Neuronal stem cell (in vitro differentiated cells): ENCODE measurements around the gene DSCAM.

Source experiments
- DNase-seq: peaks from one replicate; pipeline ENCODE4 v3.0.0-alpha.2; 2013; ENCODE audit warnings: low spot score
- H2AFZ ChIP-seq: one replicate; pipeline ENCODE4 v1.6.1; 2013; ENCODE audit warnings: mild to moderate bottlenecking, low read length, inconsistent platforms
- H2AK5ac ChIP-seq: 2 replicates; pipeline ENCODE4 v1.6.1; 2013; ENCODE audit warnings: low read depth, mild to moderate bottlenecking, inconsistent platforms, low read length, moderate library complexity, mixed read lengths
- H2BK120ac ChIP-seq: 2 replicates; pipeline ENCODE4 v1.6.1; 2013; ENCODE audit warnings: low read depth, mild to moderate bottlenecking, inconsistent platforms, low read length, moderate library complexity, mixed read lengths
- H2BK12ac ChIP-seq: one replicate; pipeline ENCODE4 v1.6.1; 2013; ENCODE audit warnings: low read length, inconsistent platforms
- H2BK15ac ChIP-seq: 2 replicates; pipeline ENCODE4 v1.6.1; 2013; ENCODE audit warnings: mild to moderate bottlenecking, low read length, inconsistent platforms, mixed read lengths
- H2BK5ac ChIP-seq: one replicate; pipeline ENCODE4 v1.6.1; 2013; ENCODE audit warnings: inconsistent platforms, mild to moderate bottlenecking, low read length, moderate library complexity
- H3K14ac ChIP-seq: one replicate; pipeline ENCODE4 v1.6.1; 2013; ENCODE audit warnings: low read length, inconsistent platforms
- H3K18ac ChIP-seq: 2 replicates; pipeline ENCODE4 v1.6.1; 2013; ENCODE audit warnings: low read length, inconsistent platforms
- H3K23ac ChIP-seq: 2 replicates; pipeline ENCODE4 v1.6.1; 2013; ENCODE audit warnings: low read depth, mild to moderate bottlenecking, mixed read lengths, low read length, inconsistent platforms; ENCODE audit not compliant: poor library complexity
- H3K27ac ChIP-seq: replicated peaks from 3 replicates; pipeline ENCODE4 v1.5.1; 2013; ENCODE audit warnings: low read length, inconsistent platforms
- H3K27me3 ChIP-seq, 3 experiments: 2 replicates each; pipeline ENCODE4 v1.6.1; 2013; ENCODE audit warnings: low read length in 3 of 3, mild to moderate bottlenecking in 2 of 3, inconsistent platforms in 1 of 3, low read depth in 1 of 3, mixed read lengths in 1 of 3, moderate library complexity in 1 of 3; ENCODE audit not compliant: control insufficient read depth in 3 of 3, insufficient read depth in 3 of 3
- H3K36me3 ChIP-seq, 2 donors: replicated peaks in 1 of 2; 2 replicates each; pipeline ENCODE4 v1.6.1; 2013; ENCODE audit warnings: low read length in 2 of 2; ENCODE audit not compliant: control insufficient read depth in 2 of 2, insufficient read depth in 2 of 2
- H3K4ac ChIP-seq: 2 replicates; pipeline ENCODE4 v1.6.1; 2013; ENCODE audit warnings: inconsistent platforms, mild to moderate bottlenecking, low read length, moderate library complexity
- H3K4me1 ChIP-seq, 2 donors: 1 replicate in 1 of 2; 2 replicates in 1 of 2; pipeline ENCODE4 v1.6.1; 2013; ENCODE audit warnings: low read length in 2 of 2, low read depth in 1 of 2; ENCODE audit not compliant: control insufficient read depth in 2 of 2, insufficient read depth in 1 of 2
- H3K4me2 ChIP-seq: one replicate; pipeline ENCODE4 v1.6.1; 2013; ENCODE audit warnings: mild to moderate bottlenecking, low read length, inconsistent platforms; ENCODE audit not compliant: insufficient read depth, poor library complexity, severe bottlenecking
- H3K4me3 ChIP-seq, 2 donors: 2 replicates each; pipeline ENCODE4 v1.5.1; 2013; ENCODE audit warnings: low read length in 2 of 2, mild to moderate bottlenecking in 2 of 2, inconsistent platforms in 1 of 2, moderate library complexity in 1 of 2
- H3K79me1 ChIP-seq: one replicate; pipeline ENCODE4 v1.6.1; 2013; ENCODE audit warnings: low read depth, mild to moderate bottlenecking, inconsistent platforms, low read length, moderate library complexity
- H3K9ac ChIP-seq: one replicate; pipeline ENCODE4 v1.6.1; 2013; ENCODE audit warnings: mild to moderate bottlenecking, low read depth, low read length, inconsistent platforms; ENCODE audit not compliant: poor library complexity
- H3K9me3 ChIP-seq, 2 donors: replicated peaks in 1 of 2; 2 replicates each; pipeline versions ENCODE3 to v1.6.1; 2013; ENCODE audit warnings: low read length in 2 of 2, mild to moderate bottlenecking in 2 of 2, inconsistent platforms in 1 of 2, low read depth in 1 of 2, mixed read lengths in 1 of 2, moderate library complexity in 1 of 2; ENCODE audit not compliant: control insufficient read depth in 2 of 2, insufficient read depth in 1 of 2
- H4K8ac ChIP-seq: one replicate; pipeline ENCODE4 v1.6.1; 2013; ENCODE audit warnings: low read depth, mild to moderate bottlenecking, inconsistent platforms, low read length, moderate library complexity
- H4K91ac ChIP-seq: one replicate; pipeline ENCODE4 v1.6.1; 2013; ENCODE audit warnings: low read length, low read depth, mild to moderate bottlenecking, inconsistent platforms; ENCODE audit not compliant: poor library complexity
- WGBS, 2 donors: extraction: QIAGEN DNeasy Blood & Tissue Kit; methylation state at CpG; one replicate each; pipeline ENCODE4 v1.1.7; 2013; ENCODE audit warnings: missing lambda C conversion rate in 2 of 2, mixed read lengths in 1 of 2; ENCODE audit not compliant: insufficient read length in 2 of 2, insufficient replicate concordance in 1 of 2; ENCODE audit errors: extremely low coverage in 2 of 2; 5-methylcytosine and 5-hydroxymethylcytosine counted together

DSCAM gene

DNA sequence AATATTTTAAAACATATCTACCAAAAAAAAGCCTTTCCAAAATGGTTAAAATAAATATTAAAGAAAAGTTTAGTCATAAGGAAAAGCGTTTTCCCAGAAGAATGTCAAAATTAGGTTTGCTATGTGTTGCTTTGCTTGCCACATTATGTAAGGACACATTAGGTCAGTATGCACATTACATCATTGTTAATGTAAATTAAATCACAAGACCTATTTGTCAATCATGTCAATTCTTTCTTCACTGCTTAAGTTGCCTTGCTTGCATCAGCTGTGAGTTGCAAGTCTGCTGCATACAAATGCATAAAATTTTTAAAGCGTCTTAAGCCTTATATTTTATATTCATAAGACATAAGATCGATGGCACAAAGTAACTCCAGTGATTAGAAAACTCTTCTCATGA lies 530.9 kb downstream of the DSCAM start:
- no peak for DNase-seq
- Histone ChIP-seq H3K4me1 (no peaks in the 10 kb centered on the region), H2BK15ac (no peak overlapping the region), H2AK5ac (no peak overlapping the region), H3K27me3 (no peaks in the 10 kb centered on the region), H2BK5ac (no peak overlapping the region), H2AFZ (no peak overlapping the region), H3K27ac (no peak overlapping the region), H3K79me1 (no peaks in the 10 kb centered on the region), H3K4ac (no peak overlapping the region), H3K4me2 (no peak overlapping the region), H2BK12ac (no peak overlapping the region), H4K8ac (no peak overlapping the region), H4K91ac (no peak overlapping the region), H3K14ac (no peak overlapping the region), H3K4me3 (no peak overlapping the region), H3K9me3 (peaks cover 0 to 2% of the 10 kb centered on the region in 2 donors), H3K36me3 (no peaks in the 10 kb centered on the region), H3K9ac (no peak overlapping the region), H3K23ac (no peak overlapping the region), H2BK120ac (no peak overlapping the region), H3K18ac (no peak overlapping the region)
- WGBS, 2 donors: no CpG with 5 or more reads among the region's 3 CpGs

DNA sequence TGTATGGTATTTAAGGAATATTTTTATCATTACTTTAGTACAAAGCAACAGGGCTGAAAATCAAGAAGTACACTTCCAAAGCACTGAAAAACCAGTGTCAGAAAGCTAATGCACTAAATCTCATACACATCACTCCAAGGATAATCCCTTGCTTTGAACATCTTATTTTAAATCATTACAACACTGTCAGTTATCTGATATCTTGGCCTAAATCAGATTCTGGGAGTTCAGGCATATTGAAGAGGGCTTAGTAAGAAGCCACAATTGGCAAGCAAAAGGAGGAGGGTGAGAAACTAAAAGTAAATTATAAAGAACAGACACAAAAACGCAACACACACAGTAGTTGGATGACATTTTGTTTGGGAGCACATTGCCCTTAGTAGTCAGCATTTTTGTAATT lies 531.3 kb downstream of the DSCAM start:
- H4K8ac ChIP-seq: no peak overlapping the region
- no peak overlapping the region for H3K4me2 ChIP-seq
- H3K14ac ChIP-seq: no peak overlapping the region
- peaks cover 0 to 2% of the 10 kb centered on the region in 2 donors for H3K9me3 ChIP-seq
- no peak overlapping the region for H2BK5ac ChIP-seq
- no peak overlapping the region for H2BK12ac ChIP-seq
- no CpG with 5 or more reads among the region's 1 CpG for WGBS, 2 donors
- no peak overlapping the region for H2AFZ ChIP-seq
- H3K9ac ChIP-seq: no peak overlapping the region
- H3K27me3 ChIP-seq: no peaks in the 10 kb centered on the region
- H3K4ac ChIP-seq: no peak overlapping the region
- H3K4me1 ChIP-seq: no peaks in the 10 kb centered on the region
- H2BK15ac ChIP-seq: no peak overlapping the region
- no peaks in the 10 kb centered on the region for H3K79me1 ChIP-seq
- no peaks in the 10 kb centered on the region for H3K36me3 ChIP-seq
- H3K23ac ChIP-seq: no peak overlapping the region
- H3K18ac ChIP-seq: no peak overlapping the region
- DNase-seq: no peak
- H3K4me3 ChIP-seq: no peak overlapping the region
- no peak overlapping the region for H2AK5ac ChIP-seq
- no peak overlapping the region for H4K91ac ChIP-seq
- H3K27ac ChIP-seq: no peak overlapping the region
- no peak overlapping the region for H2BK120ac ChIP-seq

DNA sequence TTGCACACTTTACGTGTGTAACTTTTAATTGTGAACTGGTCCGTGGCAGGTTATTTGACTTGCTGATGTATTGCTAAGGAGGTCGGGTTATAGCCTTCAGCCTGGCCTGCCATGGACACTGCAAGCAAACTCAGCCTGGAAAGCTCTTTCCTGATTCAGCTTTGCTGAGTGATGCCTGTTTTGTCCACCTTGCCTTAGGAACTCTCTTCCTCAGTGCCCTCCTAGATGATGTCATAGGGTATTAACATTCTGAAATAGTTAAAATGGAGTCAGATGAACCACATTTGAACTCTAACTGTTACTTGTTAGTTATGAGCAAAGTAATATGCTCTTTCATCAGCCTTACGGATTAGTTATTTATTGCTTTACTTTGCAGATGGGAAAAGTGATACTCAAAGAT lies 533.7 kb downstream of the DSCAM start:
- Histone ChIP-seq H2BK12ac (no peak overlapping the region), H3K23ac (no peak overlapping the region), H2BK5ac (no peak overlapping the region), H3K4me3 (no peak overlapping the region), H2BK120ac (no peak overlapping the region), H2BK15ac (no peak overlapping the region), H3K4me1 (no peaks in the 10 kb centered on the region), H3K4ac (no peak overlapping the region), H4K91ac (no peak overlapping the region), H3K14ac (no peak overlapping the region), H2AK5ac (no peak overlapping the region), H3K4me2 (no peak overlapping the region), H2AFZ (no peak overlapping the region), H3K9ac (no peak overlapping the region), H3K79me1 (no peaks in the 10 kb centered on the region), H3K27ac (no peak overlapping the region), H3K36me3 (no peaks in the 10 kb centered on the region), H3K18ac (no peak overlapping the region), H4K8ac (no peak overlapping the region), H3K9me3 (peaks cover 0 to 2% of the 10 kb centered on the region in 2 donors), H3K27me3 (no peaks in the 10 kb centered on the region)
- no CpG with 5 or more reads among the region's 4 CpGs for WGBS, 2 donors
- no peak for DNase-seq

DNA sequence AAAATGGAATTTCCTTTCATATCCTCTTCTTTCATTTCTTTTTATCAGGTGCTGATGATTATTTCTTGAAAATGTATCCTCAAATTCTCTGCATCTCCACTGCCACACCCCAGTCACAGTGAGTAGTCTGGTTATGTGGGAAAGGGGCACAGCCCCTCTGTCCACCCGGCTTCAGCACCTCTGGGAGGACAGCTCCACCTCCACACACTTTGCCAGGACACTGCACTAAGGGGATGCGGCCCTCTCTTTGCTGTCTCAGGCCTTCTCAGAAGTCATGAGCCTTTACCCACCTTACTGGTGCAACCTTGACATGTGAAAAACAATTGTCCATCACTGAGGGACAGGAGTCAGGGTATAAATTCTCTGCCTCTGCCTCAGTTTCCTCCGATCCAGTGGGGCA lies 546.7 kb downstream of the DSCAM start:
- Histone ChIP-seq H3K4me2 (no peak overlapping the region), H3K27ac (no peak overlapping the region), H3K36me3 (no peaks in the 10 kb centered on the region), H3K79me1 (no peaks in the 10 kb centered on the region), H3K9me3 (no peaks in the 10 kb centered on the region), H2AFZ (no peak overlapping the region), H3K9ac (no peak overlapping the region), H2AK5ac (no peak overlapping the region), H3K18ac (no peak overlapping the region), H3K23ac (no peak overlapping the region), H3K4me1 (no peaks in the 10 kb centered on the region), H2BK12ac (no peak overlapping the region), H4K8ac (no peak overlapping the region), H3K14ac (no peak overlapping the region), H2BK5ac (no peak overlapping the region), H3K4ac (no peak overlapping the region), H4K91ac (no peak overlapping the region), H2BK15ac (no peak overlapping the region), H2BK120ac (no peak overlapping the region), H3K27me3 (no peaks in the 10 kb centered on the region), H3K4me3 (no peak overlapping the region)
- no CpG with 5 or more reads among the region's 3 CpGs for WGBS, 2 donors
- no peak for DNase-seq
